ENCODE data around the gene MAP1LC3B.

MAP1LC3B gene

GRCh38 chr16:87423429-87423828 lies 31.3 kb downstream of the MAP1LC3B start:
- TF ChIP-seq, protein P1, sequence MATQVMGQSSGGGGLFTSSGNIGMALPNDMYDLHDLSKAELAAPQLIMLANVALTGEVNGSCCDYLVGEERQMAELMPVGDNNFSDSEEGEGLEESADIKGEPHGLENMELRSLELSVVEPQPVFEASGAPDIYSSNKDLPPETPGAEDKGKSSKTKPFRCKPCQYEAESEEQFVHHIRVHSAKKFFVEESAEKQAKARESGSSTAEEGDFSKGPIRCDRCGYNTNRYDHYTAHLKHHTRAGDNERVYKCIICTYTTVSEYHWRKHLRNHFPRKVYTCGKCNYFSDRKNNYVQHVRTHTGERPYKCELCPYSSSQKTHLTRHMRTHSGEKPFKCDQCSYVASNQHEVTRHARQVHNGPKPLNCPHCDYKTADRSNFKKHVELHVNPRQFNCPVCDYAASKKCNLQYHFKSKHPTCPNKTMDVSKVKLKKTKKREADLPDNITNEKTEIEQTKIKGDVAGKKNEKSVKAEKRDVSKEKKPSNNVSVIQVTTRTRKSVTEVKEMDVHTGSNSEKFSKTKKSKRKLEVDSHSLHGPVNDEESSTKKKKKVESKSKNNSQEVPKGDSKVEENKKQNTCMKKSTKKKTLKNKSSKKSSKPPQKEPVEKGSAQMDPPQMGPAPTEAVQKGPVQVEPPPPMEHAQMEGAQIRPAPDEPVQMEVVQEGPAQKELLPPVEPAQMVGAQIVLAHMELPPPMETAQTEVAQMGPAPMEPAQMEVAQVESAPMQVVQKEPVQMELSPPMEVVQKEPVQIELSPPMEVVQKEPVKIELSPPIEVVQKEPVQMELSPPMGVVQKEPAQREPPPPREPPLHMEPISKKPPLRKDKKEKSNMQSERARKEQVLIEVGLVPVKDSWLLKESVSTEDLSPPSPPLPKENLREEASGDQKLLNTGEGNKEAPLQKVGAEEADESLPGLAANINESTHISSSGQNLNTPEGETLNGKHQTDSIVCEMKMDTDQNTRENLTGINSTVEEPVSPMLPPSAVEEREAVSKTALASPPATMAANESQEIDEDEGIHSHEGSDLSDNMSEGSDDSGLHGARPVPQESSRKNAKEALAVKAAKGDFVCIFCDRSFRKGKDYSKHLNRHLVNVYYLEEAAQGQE (IDR thresholded peaks at IDR 0.05; ENCODE audit: insufficient read depth in 1 of 2, low read depth in 2 of 2, low read length in 2 of 2) = no peak
- TF ChIP-seq TAF1 (IDR thresholded peaks at IDR 0.05; ENCODE audit: borderline replicate concordance, insufficient read depth, low read length) (no peak), POLR2AphosphoS5 (IDR thresholded peaks at IDR 0.05; ENCODE audit: low read depth, low read length) (no peak), SIN3A (IDR thresholded peaks at IDR 0.05; ENCODE audit: borderline replicate concordance, insufficient read depth, low read length) (no peak), FOXP2 (optimal IDR thresholded peaks at IDR 0.05; ENCODE audit: borderline replicate concordance, extremely low read depth, extremely low read length, insufficient read depth) (no peak)

- TF ChIP-seq TAF1 (IDR thresholded peaks at IDR 0.05; ENCODE audit: borderline replicate concordance, insufficient read depth, low read length) = no peak
- no peak for TF ChIP-seq SIN3A (IDR thresholded peaks at IDR 0.05; ENCODE audit: borderline replicate concordance, insufficient read depth, low read length)
- TF ChIP-seq FOXP2 (optimal IDR thresholded peaks at IDR 0.05; ENCODE audit: borderline replicate concordance, extremely low read depth, extremely low read length, insufficient read depth) = no peak
- TF ChIP-seq POLR2AphosphoS5 (IDR thresholded peaks at IDR 0.05; ENCODE audit: low read depth, low read length) = no peak
- TF ChIP-seq, protein P1 (IDR thresholded peaks at IDR 0.05; ENCODE audit: insufficient read depth in 1 of 2, low read depth in 2 of 2, low read length in 2 of 2) = no peak
Measured at GRCh38 chr16:87424266-87424665, 32.1 kb downstream of the MAP1LC3B start.

- TF ChIP-seq POLR2AphosphoS5 (IDR thresholded peaks at IDR 0.05; ENCODE audit: low read depth, low read length) (no peak), TAF1 (IDR thresholded peaks at IDR 0.05; ENCODE audit: borderline replicate concordance, insufficient read depth, low read length) (no peak), FOXP2 (optimal IDR thresholded peaks at IDR 0.05; ENCODE audit: borderline replicate concordance, extremely low read depth, extremely low read length, insufficient read depth) (no peak), SIN3A (IDR thresholded peaks at IDR 0.05; ENCODE audit: borderline replicate concordance, insufficient read depth, low read length) (no peak)
- TF ChIP-seq, protein P1 (IDR thresholded peaks at IDR 0.05; ENCODE audit: insufficient read depth in 1 of 2, low read depth in 2 of 2, low read length in 2 of 2) = no peak
Measured at GRCh38 chr16:87425941-87426340, 33.8 kb downstream of the MAP1LC3B start.

DNA sequence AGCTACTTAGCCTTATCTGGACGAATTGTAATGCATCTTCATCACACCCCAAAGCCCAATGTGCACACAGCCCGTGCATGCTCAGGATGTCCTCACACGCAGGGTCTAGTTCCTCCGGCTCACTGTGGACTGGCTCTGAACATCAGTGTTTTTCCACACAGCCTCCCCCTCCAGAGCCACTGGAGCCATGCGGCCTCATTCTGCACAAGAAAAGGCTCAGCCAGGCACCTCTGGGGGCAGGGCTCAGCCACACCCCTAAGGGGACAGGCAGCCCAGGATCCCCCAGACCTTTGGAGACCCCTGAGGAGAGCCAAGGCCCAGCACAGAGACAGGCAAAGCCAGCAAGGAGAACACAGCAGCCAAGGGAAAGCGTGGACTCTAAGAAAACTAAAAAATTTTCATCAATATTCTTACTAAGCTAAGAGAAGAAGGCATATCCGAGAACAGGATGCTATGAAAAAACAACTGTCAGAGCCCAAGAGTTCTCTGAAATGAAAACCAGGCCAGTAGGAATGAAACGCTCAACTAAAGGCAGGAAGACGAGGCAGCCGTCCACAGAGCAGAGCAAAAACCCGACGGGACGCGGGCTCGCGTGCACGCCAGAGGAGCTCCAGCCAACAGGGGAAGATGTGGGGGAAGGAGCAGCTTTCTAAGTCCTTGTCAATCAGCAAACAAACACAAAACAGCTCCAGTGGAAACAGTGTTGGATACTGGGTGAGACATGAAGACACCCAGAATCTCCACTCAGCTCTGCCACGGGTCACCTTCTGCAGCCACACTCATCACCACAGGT lies 34.5 kb downstream of the MAP1LC3B start:
- TF ChIP-seq TAF1 (IDR thresholded peaks at IDR 0.05; ENCODE audit: borderline replicate concordance, insufficient read depth, low read length) (no peak), POLR2AphosphoS5 (IDR thresholded peaks at IDR 0.05; ENCODE audit: low read depth, low read length) (no peak), FOXP2 (optimal IDR thresholded peaks at IDR 0.05; ENCODE audit: borderline replicate concordance, extremely low read depth, extremely low read length, insufficient read depth) (no peak), SIN3A (IDR thresholded peaks at IDR 0.05; ENCODE audit: borderline replicate concordance, insufficient read depth, low read length) (no peak)
- TF ChIP-seq, protein P1 (IDR thresholded peaks at IDR 0.05; ENCODE audit: insufficient read depth in 1 of 2, low read depth in 2 of 2, low read length in 2 of 2) = no peak

All from PFSK-1 (cell line).